Brain microvascular endothelial cell (primary cell): ENCODE results near the gene FOXL3.

Source experiments
- DNase-seq: peaks from one replicate; pipeline ENCODE4 v3.0.0-alpha.2; 2020
- H3K27ac ChIP-seq: fragments of 250-450 bp; sonication (Bioruptor Pico); 2 replicates; pipeline ENCODE4 v1.5.1; 2020; ENCODE audit warnings: mild to moderate bottlenecking, moderate library complexity
- H3K27me3 ChIP-seq: fragments of 250-450 bp; sonication (Bioruptor Pico); replicated peaks from 2 replicates; pipeline ENCODE4 v1.5.1; 2020; ENCODE audit warnings: mild to moderate bottlenecking
- H3K36me3 ChIP-seq: fragments of 250-450 bp; sonication (Bioruptor Pico); replicated peaks from 2 replicates; pipeline ENCODE4 v1.5.1; 2020; ENCODE audit warnings: mild to moderate bottlenecking
- H3K4me3 ChIP-seq: 2 replicates; pipeline ENCODE4 v1.5.1; 2011; ENCODE audit warnings: low read depth, mild to moderate bottlenecking, control low read depth, low read length, moderate library complexity
- in situ Hi-C: cut with HindIII; loops from 2 replicates; pipeline ENCODE4 v1.10.0; 2017; ENCODE audit warnings: low sequenced_read_pairs, low pct_ligation_motif_present
- TF ChIP-seq, protein P1 (sequence below): IDR thresholded peaks from 2 replicates; pipeline ENCODE4 v1.5.1; 2011; ENCODE audit warnings: low read depth, mild to moderate bottlenecking, moderate library complexity, low read length, control low read depth, inconsistent platforms; ENCODE audit errors: missing control alignments

The FOXL3 gene

GRCh38 chr7:338295-339061 lies 48.5 kb downstream of the FOXL3 start:
- H3K36me3 ChIP-seq = no peaks in the 10 kb centered on the region
- in situ Hi-C loops = no loop called here
- no peak for DNase-seq
- no peaks in the 10 kb centered on the region for H3K27me3 ChIP-seq
- TF ChIP-seq, protein P1, sequence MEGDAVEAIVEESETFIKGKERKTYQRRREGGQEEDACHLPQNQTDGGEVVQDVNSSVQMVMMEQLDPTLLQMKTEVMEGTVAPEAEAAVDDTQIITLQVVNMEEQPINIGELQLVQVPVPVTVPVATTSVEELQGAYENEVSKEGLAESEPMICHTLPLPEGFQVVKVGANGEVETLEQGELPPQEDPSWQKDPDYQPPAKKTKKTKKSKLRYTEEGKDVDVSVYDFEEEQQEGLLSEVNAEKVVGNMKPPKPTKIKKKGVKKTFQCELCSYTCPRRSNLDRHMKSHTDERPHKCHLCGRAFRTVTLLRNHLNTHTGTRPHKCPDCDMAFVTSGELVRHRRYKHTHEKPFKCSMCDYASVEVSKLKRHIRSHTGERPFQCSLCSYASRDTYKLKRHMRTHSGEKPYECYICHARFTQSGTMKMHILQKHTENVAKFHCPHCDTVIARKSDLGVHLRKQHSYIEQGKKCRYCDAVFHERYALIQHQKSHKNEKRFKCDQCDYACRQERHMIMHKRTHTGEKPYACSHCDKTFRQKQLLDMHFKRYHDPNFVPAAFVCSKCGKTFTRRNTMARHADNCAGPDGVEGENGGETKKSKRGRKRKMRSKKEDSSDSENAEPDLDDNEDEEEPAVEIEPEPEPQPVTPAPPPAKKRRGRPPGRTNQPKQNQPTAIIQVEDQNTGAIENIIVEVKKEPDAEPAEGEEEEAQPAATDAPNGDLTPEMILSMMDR = no peak
- H3K4me3 ChIP-seq = no peak overlapping the region
- H3K27ac ChIP-seq = no peak overlapping the region

GRCh38 chr7:339062-339342 lies 49.0 kb downstream of the FOXL3 start:
- Histone ChIP-seq H3K27me3 (no peaks in the 10 kb centered on the region), H3K27ac (no peak overlapping the region), H3K36me3 (no peaks in the 10 kb centered on the region), H3K4me3 (no peak overlapping the region)
- in situ Hi-C loops = no loop called here
- TF ChIP-seq, protein P1 = no peak
- DNase-seq = no peak

GRCh38 chr7:339696-340095 lies 49.7 kb downstream of the FOXL3 start:
- in situ Hi-C loops = no loop called here
- TF ChIP-seq, protein P1 = no peak
- Histone ChIP-seq H3K4me3 (no peak overlapping the region), H3K27me3 (no peaks in the 10 kb centered on the region), H3K36me3 (no peaks in the 10 kb centered on the region), H3K27ac (no peak overlapping the region)
- no peak for DNase-seq

DNA sequence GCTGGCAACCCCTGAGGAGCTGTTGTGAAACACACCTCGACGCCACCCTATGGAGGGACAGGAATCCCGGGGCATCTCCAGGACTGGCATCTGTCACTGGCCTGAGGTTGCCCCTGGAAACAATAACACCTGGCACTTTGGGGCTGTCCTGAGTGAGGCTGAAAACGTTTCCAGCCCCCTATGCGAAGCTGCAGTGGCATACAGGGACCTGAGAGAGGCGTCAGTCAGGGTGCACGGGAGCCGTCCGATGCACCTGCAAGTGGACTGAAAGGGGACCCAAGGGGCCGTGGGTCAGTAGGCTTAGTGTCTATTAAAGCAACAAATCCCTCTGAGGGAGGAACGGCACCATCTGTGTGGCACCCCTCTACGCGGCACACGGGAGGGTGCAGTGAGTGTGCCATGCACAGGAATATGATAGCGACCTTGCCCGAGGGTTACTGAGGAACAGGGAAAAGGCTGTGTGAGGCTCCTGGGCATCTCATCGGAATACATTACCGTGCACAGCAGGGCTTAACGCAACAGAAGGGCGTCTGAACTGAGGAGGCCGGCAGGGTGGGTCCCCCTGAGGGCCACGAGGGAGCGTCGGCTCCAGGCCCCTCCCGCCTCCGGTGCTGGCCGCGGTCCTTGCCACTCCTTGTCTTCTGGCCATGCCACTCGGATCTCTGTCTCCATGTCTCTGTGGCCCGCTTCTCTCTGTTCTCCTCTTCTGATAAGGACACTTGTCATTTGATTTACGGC lies 50.4 kb downstream of the FOXL3 start:
- Histone ChIP-seq H3K4me3 (no peak overlapping the region), H3K27ac (no peak overlapping the region), H3K27me3 (no peaks in the 10 kb centered on the region), H3K36me3 (no peaks in the 10 kb centered on the region)
- TF ChIP-seq, protein P1 = no peak
- in situ Hi-C loops = no loop called here
- no peak for DNase-seq
